ENCODE data around the gene LAMC1.

- TF ChIP-seq YY1 (IDR thresholded peaks at IDR 0.05; ENCODE audit: low read depth, low read length) = no peak
- no peak for TF ChIP-seq POLR2A (IDR thresholded peaks at IDR 0.05; ENCODE audit: low read depth, low read length)
- TF ChIP-seq HDAC2 (IDR thresholded peaks at IDR 0.05) = no peak
- no peak for TF ChIP-seq CREB1 (IDR thresholded peaks at IDR 0.05; ENCODE audit: low read depth)
- no peak for TF ChIP-seq CTCF (IDR thresholded peaks at IDR 0.05 in 2 of 3, conservative IDR thresholded peaks at IDR 0.05 in 1 of 3; ENCODE audit: control insufficient read depth in 2 of 3, extremely low read depth in 1 of 3, insufficient read depth in 1 of 3, low read depth in 3 of 3, low read length in 3 of 3)
- no peak for TF ChIP-seq CEBPB (IDR thresholded peaks at IDR 0.05; ENCODE audit: borderline replicate concordance in 1 of 2, low read depth in 2 of 2, low read length in 2 of 2)
- TF ChIP-seq RCOR1 (conservative IDR thresholded peaks at IDR 0.05; ENCODE audit: low read depth, low read length) = no peak
- TF ChIP-seq RBBP5 (conservative IDR thresholded peaks at IDR 0.05) = no peak
- no peak for TF ChIP-seq BMI1 (IDR thresholded peaks at IDR 0.05; ENCODE audit: borderline replicate concordance)
- TF ChIP-seq CHD2 (IDR thresholded peaks at IDR 0.05; ENCODE audit: borderline replicate concordance, low read depth, low read length) = no peak
- no peak for TF ChIP-seq MAX (IDR thresholded peaks at IDR 0.05; ENCODE audit: low read depth, low read length)
- no peak for TF ChIP-seq EZH2 (IDR thresholded peaks at IDR 0.05; ENCODE audit: borderline replicate concordance, control insufficient read depth, low read depth, low read length)
- no peak for TF ChIP-seq CEBPZ (IDR thresholded peaks at IDR 0.05; ENCODE audit: low read depth, low read length)
These were observed 101.0 kb downstream of the LAMC1 start for GRCh38 chr1:183124259-183124658.
